Measurements from ENCODE around the gene NOTO. TPM values are rescaled to one million over a fixed set of nuclear protein-coding genes. Genes with fewer than 3 reads are reported as not detected.

Gene NOTO
- total RNA-seq, 1 experiment from 2014 or later = 0.41 TPM

GRCh38 chr2:73235315-73236028 lies 33.1 kb downstream of the NOTO start:
- CTCF ChIA-PET = interaction anchor here (0.7 kb wide), 1 partner anchor 1430 kb away, joined by 3 read pairs; no protein-coding TSS in a partner anchor
- Histone ChIP-seq H3K9me3 (ENCODE audit: low read depth, low read length, poor library complexity, severe bottlenecking) (no peaks in the 10 kb centered on the region), H3K36me3 (ENCODE audit: insufficient read depth, low read length, poor library complexity, severe bottlenecking) (peaks cover 32% of the 10 kb centered on the region), H3K4me3 (ENCODE audit: low read depth, low read length, poor library complexity, severe bottlenecking) (peak overlapping the region; percentile 75), H3K27me3 (replicated peaks; ENCODE audit: insufficient read depth, low read depth, low read length, poor library complexity) (no peaks in the 10 kb centered on the region), H3K27ac (ENCODE audit: low read depth, low read length, poor library complexity, severe bottlenecking) (peak overlapping the region; percentile 93), H3K4me1 (ENCODE audit: insufficient read depth, low read length, poor library complexity, severe bottlenecking) (peaks cover 12% of the 10 kb centered on the region)
- BruUV-seq (replicated peaks) = no TSS peak
- TF ChIP-seq EZH2 (IDR thresholded peaks at IDR 0.05; ENCODE audit: borderline replicate concordance, low read depth, low read length, poor library complexity, severe bottlenecking) (no peak), CTCF (conservative IDR thresholded peaks at IDR 0.05; ENCODE audit: low read depth, low read length) (no peak)
- POLR2A ChIA-PET (ENCODE audit: low non-redundant PET) = no interaction called here
- intact Hi-C loops (cut with micrococcal nuclease; ENCODE audit: unreplicated experiment) = no loop called here
- no peak for DNase-seq (ENCODE audit: low spot score)

GRCh38 chr2:73237168-73237567 lies 34.8 kb downstream of the NOTO start:
- Histone ChIP-seq H3K4me3 (ENCODE audit: low read depth, low read length, poor library complexity, severe bottlenecking) (no peak overlapping the region), H3K36me3 (ENCODE audit: insufficient read depth, low read length, poor library complexity, severe bottlenecking) (peaks cover 49% of the 10 kb centered on the region), H3K27me3 (replicated peaks; ENCODE audit: insufficient read depth, low read depth, low read length, poor library complexity) (no peaks in the 10 kb centered on the region), H3K4me1 (ENCODE audit: insufficient read depth, low read length, poor library complexity, severe bottlenecking) (peaks cover 12% of the 10 kb centered on the region), H3K9me3 (ENCODE audit: low read depth, low read length, poor library complexity, severe bottlenecking) (no peaks in the 10 kb centered on the region), H3K27ac (ENCODE audit: low read depth, low read length, poor library complexity, severe bottlenecking) (peak overlapping the region; percentile 26)
- ChIA-PET POLR2A (ENCODE audit: low non-redundant PET) (no interaction called here), CTCF (no interaction called here)
- no peak for DNase-seq (ENCODE audit: low spot score)
- TF ChIP-seq CTCF (conservative IDR thresholded peaks at IDR 0.05; ENCODE audit: low read depth, low read length) (no peak), EZH2 (IDR thresholded peaks at IDR 0.05; ENCODE audit: borderline replicate concordance, low read depth, low read length, poor library complexity, severe bottlenecking) (no peak)
- BruUV-seq (replicated peaks) = no TSS peak
- intact Hi-C loops (cut with micrococcal nuclease; ENCODE audit: unreplicated experiment) = no loop called here

- ChIA-PET POLR2A (ENCODE audit: low non-redundant PET) (no interaction called here), CTCF (no interaction called here)
- no peak for DNase-seq (ENCODE audit: low spot score)
- H3K9me3 ChIP-seq (ENCODE audit: low read depth, low read length, poor library complexity, severe bottlenecking) = no peaks in the 10 kb centered on the region
- intact Hi-C loops (cut with micrococcal nuclease; ENCODE audit: unreplicated experiment) = no loop called here
- peak overlapping the region; percentile 48 for H3K27ac ChIP-seq (ENCODE audit: low read depth, low read length, poor library complexity, severe bottlenecking)
- peaks cover 12% of the 10 kb centered on the region for H3K4me1 ChIP-seq (ENCODE audit: insufficient read depth, low read length, poor library complexity, severe bottlenecking)
- no TSS peak for BruUV-seq (replicated peaks)
- no peaks in the 10 kb centered on the region for H3K27me3 ChIP-seq (replicated peaks; ENCODE audit: insufficient read depth, low read depth, low read length, poor library complexity)
- no peak for TF ChIP-seq CTCF (conservative IDR thresholded peaks at IDR 0.05; ENCODE audit: low read depth, low read length)
- TF ChIP-seq EZH2 (IDR thresholded peaks at IDR 0.05; ENCODE audit: borderline replicate concordance, low read depth, low read length, poor library complexity, severe bottlenecking) = no peak
- peaks cover 58% of the 10 kb centered on the region for H3K36me3 ChIP-seq (ENCODE audit: insufficient read depth, low read length, poor library complexity, severe bottlenecking)
- H3K4me3 ChIP-seq (ENCODE audit: low read depth, low read length, poor library complexity, severe bottlenecking) = no peak overlapping the region
These were observed 35.8 kb downstream of the NOTO start for GRCh38 chr2:73238149-73238548.
